ENCODE data around the gene BEND6.
A peak's percentile ranks its signal among the peaks of the same experiment; 100 is the strongest.
"Not testable (repeated sequence)": the region's sequence is repeated elsewhere in the genome, so short reads cannot be mapped to it uniquely, and the experiment has no call there.

The BEND6 gene

DNA sequence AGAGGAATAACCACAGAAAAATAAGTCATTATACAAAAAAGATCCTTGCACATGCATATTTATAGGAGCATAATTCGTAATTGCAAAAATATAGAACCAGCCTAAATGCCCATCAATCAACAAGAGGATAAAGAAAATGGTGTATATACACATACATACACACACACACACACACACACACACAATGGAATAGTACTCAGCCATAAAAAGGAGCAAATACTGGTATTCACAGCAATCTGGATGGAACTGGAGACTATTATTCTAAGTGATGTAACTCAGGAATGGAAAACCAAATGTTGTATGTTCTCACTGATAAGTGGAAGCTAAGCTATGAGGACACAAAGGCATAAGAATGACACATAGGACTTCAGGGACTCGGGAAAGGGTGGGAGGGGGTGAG, 89.7 kb downstream of the BEND6 start:
- no peak overlapping the region for H3K4me3 ChIP-seq (IDR thresholded peaks at IDR 0.05; ENCODE audit: insufficient read depth, low read depth, low read length)
- no peak overlapping the region for H3K4me2 ChIP-seq
- peaks cover 18% of the 10 kb centered on the region for H3K79me2 ChIP-seq (ENCODE audit: insufficient read depth, low read depth)
- no peaks in the 10 kb centered on the region for H4K20me1 ChIP-seq (ENCODE audit: insufficient read depth)
- H3K36me3 ChIP-seq (ENCODE audit: insufficient read depth), result no peaks in the 10 kb centered on the region
- TF ChIP-seq, protein P1, sequence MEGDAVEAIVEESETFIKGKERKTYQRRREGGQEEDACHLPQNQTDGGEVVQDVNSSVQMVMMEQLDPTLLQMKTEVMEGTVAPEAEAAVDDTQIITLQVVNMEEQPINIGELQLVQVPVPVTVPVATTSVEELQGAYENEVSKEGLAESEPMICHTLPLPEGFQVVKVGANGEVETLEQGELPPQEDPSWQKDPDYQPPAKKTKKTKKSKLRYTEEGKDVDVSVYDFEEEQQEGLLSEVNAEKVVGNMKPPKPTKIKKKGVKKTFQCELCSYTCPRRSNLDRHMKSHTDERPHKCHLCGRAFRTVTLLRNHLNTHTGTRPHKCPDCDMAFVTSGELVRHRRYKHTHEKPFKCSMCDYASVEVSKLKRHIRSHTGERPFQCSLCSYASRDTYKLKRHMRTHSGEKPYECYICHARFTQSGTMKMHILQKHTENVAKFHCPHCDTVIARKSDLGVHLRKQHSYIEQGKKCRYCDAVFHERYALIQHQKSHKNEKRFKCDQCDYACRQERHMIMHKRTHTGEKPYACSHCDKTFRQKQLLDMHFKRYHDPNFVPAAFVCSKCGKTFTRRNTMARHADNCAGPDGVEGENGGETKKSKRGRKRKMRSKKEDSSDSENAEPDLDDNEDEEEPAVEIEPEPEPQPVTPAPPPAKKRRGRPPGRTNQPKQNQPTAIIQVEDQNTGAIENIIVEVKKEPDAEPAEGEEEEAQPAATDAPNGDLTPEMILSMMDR (conservative IDR thresholded peaks at IDR 0.05; ENCODE audit: low read depth, low read length), result no peak
- no peak overlapping the region for H3K9ac ChIP-seq
- no peak overlapping the region for H2AFZ ChIP-seq (ENCODE audit: low read depth)
- H3K27me3 ChIP-seq (ENCODE audit: insufficient read depth, low read depth), result no peaks in the 10 kb centered on the region
- H3K27ac ChIP-seq, result no peak overlapping the region
- H3K4me1 ChIP-seq (ENCODE audit: low read depth, poor library complexity, severe bottlenecking), result peaks cover 33% of the 10 kb centered on the region

DNA sequence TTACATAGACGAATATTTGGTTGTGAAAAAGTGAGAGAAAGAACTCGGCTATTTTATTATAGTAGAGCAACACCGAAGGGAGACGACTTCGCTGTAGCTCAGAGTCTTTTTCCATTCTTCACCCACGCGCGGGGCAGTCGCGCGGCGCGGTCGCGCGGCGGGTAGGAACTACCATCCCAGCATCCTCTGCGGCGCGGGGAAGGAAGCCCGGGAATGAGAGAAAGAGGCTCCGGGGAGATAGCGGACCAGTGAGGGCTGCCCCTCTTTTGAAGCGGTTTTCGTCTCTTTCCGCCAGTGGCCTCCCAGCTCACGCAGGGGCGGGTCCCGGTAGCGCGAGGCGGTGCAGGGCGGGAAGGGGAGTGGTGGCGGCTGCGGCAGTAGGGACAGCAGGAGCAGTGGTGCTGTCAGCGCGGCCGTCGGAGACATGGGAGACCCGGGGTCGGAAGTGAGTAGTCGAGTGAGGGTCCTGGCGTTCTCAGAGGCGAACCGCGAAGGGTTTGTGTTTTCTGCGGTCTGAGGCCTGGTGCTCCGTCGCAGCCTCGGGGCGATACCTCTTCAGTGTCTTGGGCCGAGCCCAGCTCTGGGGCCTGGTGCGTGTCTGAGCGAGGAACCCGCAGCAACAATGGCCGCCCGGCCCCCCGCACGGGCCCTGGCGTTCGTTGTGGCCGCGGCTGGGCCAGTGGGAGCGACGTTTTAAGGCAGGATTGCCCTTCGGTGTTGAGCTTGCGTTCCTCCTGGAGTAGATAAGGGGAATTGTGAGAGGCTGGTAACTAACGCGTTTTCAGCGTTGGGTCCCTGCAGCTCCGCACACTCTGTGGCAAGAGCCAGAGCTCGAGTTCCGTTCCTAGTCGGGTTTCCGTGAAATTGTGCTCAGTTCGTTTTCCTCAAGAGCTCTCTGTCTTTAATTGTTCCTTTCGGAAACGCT, 91.7 kb downstream of the BEND6 start, which contains the start of gene KIAA1586:
Gene KIAA1586, plus strand, starts transcription at position 362 of the 925 bp plus-strand sequence. Its CDS starts 63 bp downstream, at position 425.
- Histone ChIP-seq H3K79me2 (ENCODE audit: insufficient read depth, low read depth) (peaks cover 37% of the 10 kb centered on the region), H2AFZ (ENCODE audit: low read depth) (peak within 1 kb of the TSS; percentile 92), H3K9ac (peak within 1 kb of the TSS; percentile 51; the same call in 1 of the 2 replicates), H3K27ac (peak within 1 kb of the TSS; percentile 52), H3K4me1 (ENCODE audit: low read depth, poor library complexity, severe bottlenecking) (peaks cover 21% of the 10 kb centered on the region), H3K4me2 (peak within 1 kb of the TSS; percentile 61)
- not testable (repeated sequence) for H3K4me3 ChIP-seq (IDR thresholded peaks at IDR 0.05; ENCODE audit: insufficient read depth, low read depth, low read length); H4K20me1 ChIP-seq (ENCODE audit: insufficient read depth); H3K36me3 ChIP-seq (ENCODE audit: insufficient read depth); H3K27me3 ChIP-seq (ENCODE audit: insufficient read depth, low read depth)

DNA sequence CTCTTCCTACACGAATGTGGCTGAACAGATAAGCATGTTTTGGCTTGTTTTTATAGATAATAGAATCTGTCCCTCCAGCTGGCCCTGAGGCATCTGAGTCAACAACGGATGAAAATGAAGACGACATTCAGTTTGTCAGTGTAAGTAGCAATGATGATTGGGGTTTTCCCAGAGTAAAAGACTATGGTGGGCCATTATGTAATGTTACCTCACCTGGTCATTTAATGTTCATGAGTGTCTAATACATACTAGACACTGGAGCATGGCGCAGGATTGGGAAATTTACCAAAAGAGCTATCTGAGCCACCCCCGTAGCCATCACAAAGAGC, 92.3 kb downstream of the BEND6 start:
- not testable (repeated sequence) for H3K36me3 ChIP-seq (ENCODE audit: insufficient read depth); H3K4me2 ChIP-seq; H3K4me3 ChIP-seq (IDR thresholded peaks at IDR 0.05; ENCODE audit: insufficient read depth, low read depth, low read length); H3K27me3 ChIP-seq (ENCODE audit: insufficient read depth, low read depth); H4K20me1 ChIP-seq (ENCODE audit: insufficient read depth); H3K27ac ChIP-seq; H3K9ac ChIP-seq; H2AFZ ChIP-seq (ENCODE audit: low read depth)
- peaks cover 21% of the 10 kb centered on the region for H3K4me1 ChIP-seq (ENCODE audit: low read depth, poor library complexity, severe bottlenecking)
- peaks cover 37% of the 10 kb centered on the region for H3K79me2 ChIP-seq (ENCODE audit: insufficient read depth, low read depth)

DNA sequence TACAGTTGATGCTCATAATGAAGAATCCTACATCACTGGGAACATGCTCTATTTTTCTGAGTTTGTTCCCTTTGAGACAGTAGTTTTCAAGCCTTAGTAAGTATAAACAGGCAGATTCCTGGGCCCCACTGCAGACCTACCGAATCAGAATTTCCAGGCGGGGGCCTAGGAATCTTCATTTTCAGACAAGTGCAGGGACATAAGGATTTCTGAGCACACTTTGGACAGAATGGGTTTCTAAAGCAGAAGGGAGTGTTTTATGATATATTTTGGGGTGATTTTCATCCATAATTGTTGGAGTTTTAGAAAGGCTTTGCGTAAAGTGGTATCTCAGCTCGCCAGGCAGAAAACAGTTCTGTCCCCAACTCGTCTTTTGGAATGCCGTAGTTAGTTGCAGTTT, 93.0 kb downstream of the BEND6 start:
- not testable (repeated sequence) for H3K27me3 ChIP-seq (ENCODE audit: insufficient read depth, low read depth); H3K27ac ChIP-seq; H2AFZ ChIP-seq (ENCODE audit: low read depth); H3K36me3 ChIP-seq (ENCODE audit: insufficient read depth); H3K4me3 ChIP-seq (IDR thresholded peaks at IDR 0.05; ENCODE audit: insufficient read depth, low read depth, low read length); H4K20me1 ChIP-seq (ENCODE audit: insufficient read depth); H3K9ac ChIP-seq
- Histone ChIP-seq H3K79me2 (ENCODE audit: insufficient read depth, low read depth) (peaks cover 37% of the 10 kb centered on the region), H3K4me2 (peak overlapping the region; percentile 60), H3K4me1 (ENCODE audit: low read depth, poor library complexity, severe bottlenecking) (peaks cover 21% of the 10 kb centered on the region)

DNA sequence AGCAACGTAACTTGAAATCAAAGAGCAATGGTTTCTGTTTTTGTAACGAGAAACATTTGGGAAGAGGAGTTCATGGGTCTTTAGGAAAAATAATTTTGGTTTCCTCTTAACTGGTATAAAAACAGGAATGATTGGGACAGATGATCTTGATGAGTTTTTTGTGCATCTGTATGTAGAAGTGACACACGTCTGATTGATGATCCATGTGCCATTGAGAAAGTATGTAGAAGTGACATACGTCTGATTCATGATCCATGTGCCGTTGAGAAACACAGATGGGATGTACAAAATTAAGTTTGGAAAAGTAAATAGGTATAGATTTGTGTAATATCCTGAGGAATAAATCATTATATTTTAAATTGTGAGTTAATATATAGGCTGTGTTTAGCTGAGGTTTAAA, 93.7 kb downstream of the BEND6 start:
- Histone ChIP-seq H3K79me2 (ENCODE audit: insufficient read depth, low read depth) (peaks cover 37% of the 10 kb centered on the region), H3K27me3 (ENCODE audit: insufficient read depth, low read depth) (no peaks in the 10 kb centered on the region), H3K4me2 (peak overlapping the region; percentile 60), H3K4me3 (IDR thresholded peaks at IDR 0.05; ENCODE audit: insufficient read depth, low read depth, low read length) (no peak overlapping the region), H3K36me3 (ENCODE audit: insufficient read depth) (peaks cover 9% of the 10 kb centered on the region; the same call in 1 of the 2 replicates), H2AFZ (ENCODE audit: low read depth) (no peak overlapping the region), H4K20me1 (ENCODE audit: insufficient read depth) (no peaks in the 10 kb centered on the region), H3K9ac (no peak overlapping the region), H3K4me1 (ENCODE audit: low read depth, poor library complexity, severe bottlenecking) (peaks cover 21% of the 10 kb centered on the region), H3K27ac (no peak overlapping the region)
- TF ChIP-seq, protein P1 (conservative IDR thresholded peaks at IDR 0.05; ENCODE audit: low read depth, low read length), result no peak

DNA sequence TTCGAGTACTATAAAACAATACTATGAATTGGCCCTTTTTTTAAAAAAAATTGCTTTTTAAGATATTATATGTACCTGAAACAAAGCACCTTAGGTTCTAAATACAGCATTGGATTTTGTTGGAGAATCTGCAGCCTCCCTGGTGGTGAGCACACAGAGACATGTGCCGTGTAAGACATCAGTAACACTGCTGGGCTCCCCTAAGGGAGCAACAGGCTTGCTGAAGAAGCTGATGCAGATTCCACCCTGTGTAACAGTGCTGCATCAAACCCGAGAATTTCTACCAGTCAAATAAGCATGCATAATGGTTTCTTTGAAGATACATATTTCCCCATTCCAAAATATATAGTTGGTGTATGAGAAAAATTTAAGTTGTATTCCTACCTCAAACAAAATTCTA, 108.9 kb downstream of the BEND6 start:
- H3K4me2 ChIP-seq, result no peak overlapping the region
- H4K20me1 ChIP-seq (ENCODE audit: insufficient read depth), result no peaks in the 10 kb centered on the region
- TF ChIP-seq, protein P1 (conservative IDR thresholded peaks at IDR 0.05; ENCODE audit: low read depth, low read length), result no peak
- H3K36me3 ChIP-seq (ENCODE audit: insufficient read depth), result no peaks in the 10 kb centered on the region
- H3K27me3 ChIP-seq (ENCODE audit: insufficient read depth, low read depth), result no peaks in the 10 kb centered on the region
- no peak overlapping the region for H3K27ac ChIP-seq
- H2AFZ ChIP-seq (ENCODE audit: low read depth), result no peak overlapping the region
- H3K9ac ChIP-seq, result no peak overlapping the region
- H3K79me2 ChIP-seq (ENCODE audit: insufficient read depth, low read depth), result no peaks in the 10 kb centered on the region
- H3K4me3 ChIP-seq (IDR thresholded peaks at IDR 0.05; ENCODE audit: insufficient read depth, low read depth, low read length), result no peak overlapping the region
- peaks cover 4% of the 10 kb centered on the region for H3K4me1 ChIP-seq (ENCODE audit: low read depth, poor library complexity, severe bottlenecking)
